Neuronal stem cell (in vitro differentiated cells): ENCODE measurements around the gene ARHGAP24.

ENCODE experiments used
- DNase-seq: peaks from one replicate; pipeline ENCODE4 v3.0.0-alpha.2; 2013; ENCODE audit warnings: low spot score
- H2AFZ ChIP-seq: one replicate; pipeline ENCODE4 v1.6.1; 2013; ENCODE audit warnings: mild to moderate bottlenecking, low read length, inconsistent platforms
- H2AK5ac ChIP-seq: 2 replicates; pipeline ENCODE4 v1.6.1; 2013; ENCODE audit warnings: low read depth, mild to moderate bottlenecking, inconsistent platforms, low read length, moderate library complexity, mixed read lengths
- H2BK120ac ChIP-seq: 2 replicates; pipeline ENCODE4 v1.6.1; 2013; ENCODE audit warnings: low read depth, mild to moderate bottlenecking, inconsistent platforms, low read length, moderate library complexity, mixed read lengths
- H2BK12ac ChIP-seq: one replicate; pipeline ENCODE4 v1.6.1; 2013; ENCODE audit warnings: low read length, inconsistent platforms
- H2BK15ac ChIP-seq: 2 replicates; pipeline ENCODE4 v1.6.1; 2013; ENCODE audit warnings: mild to moderate bottlenecking, low read length, inconsistent platforms, mixed read lengths
- H2BK5ac ChIP-seq: one replicate; pipeline ENCODE4 v1.6.1; 2013; ENCODE audit warnings: inconsistent platforms, mild to moderate bottlenecking, low read length, moderate library complexity
- H3K14ac ChIP-seq: one replicate; pipeline ENCODE4 v1.6.1; 2013; ENCODE audit warnings: low read length, inconsistent platforms
- H3K18ac ChIP-seq: 2 replicates; pipeline ENCODE4 v1.6.1; 2013; ENCODE audit warnings: low read length, inconsistent platforms
- H3K23ac ChIP-seq: 2 replicates; pipeline ENCODE4 v1.6.1; 2013; ENCODE audit warnings: low read depth, mild to moderate bottlenecking, mixed read lengths, low read length, inconsistent platforms; ENCODE audit not compliant: poor library complexity
- H3K27ac ChIP-seq: replicated peaks from 3 replicates; pipeline ENCODE4 v1.5.1; 2013; ENCODE audit warnings: low read length, inconsistent platforms
- H3K27me3 ChIP-seq, 3 experiments: 2 replicates each; pipeline ENCODE4 v1.6.1; 2013; ENCODE audit warnings: low read length in 3 of 3, mild to moderate bottlenecking in 2 of 3, inconsistent platforms in 1 of 3, low read depth in 1 of 3, mixed read lengths in 1 of 3, moderate library complexity in 1 of 3; ENCODE audit not compliant: control insufficient read depth in 3 of 3, insufficient read depth in 3 of 3
- H3K36me3 ChIP-seq, 2 donors: replicated peaks in 1 of 2; 2 replicates each; pipeline ENCODE4 v1.6.1; 2013; ENCODE audit warnings: low read length in 2 of 2; ENCODE audit not compliant: control insufficient read depth in 2 of 2, insufficient read depth in 2 of 2
- H3K4ac ChIP-seq: 2 replicates; pipeline ENCODE4 v1.6.1; 2013; ENCODE audit warnings: inconsistent platforms, mild to moderate bottlenecking, low read length, moderate library complexity
- H3K4me1 ChIP-seq, 2 donors: 1 replicate in 1 of 2; 2 replicates in 1 of 2; pipeline ENCODE4 v1.6.1; 2013; ENCODE audit warnings: low read length in 2 of 2, low read depth in 1 of 2; ENCODE audit not compliant: control insufficient read depth in 2 of 2, insufficient read depth in 1 of 2
- H3K4me2 ChIP-seq: one replicate; pipeline ENCODE4 v1.6.1; 2013; ENCODE audit warnings: mild to moderate bottlenecking, low read length, inconsistent platforms; ENCODE audit not compliant: insufficient read depth, poor library complexity, severe bottlenecking
- H3K4me3 ChIP-seq, 2 donors: 2 replicates each; pipeline ENCODE4 v1.5.1; 2013; ENCODE audit warnings: low read length in 2 of 2, mild to moderate bottlenecking in 2 of 2, inconsistent platforms in 1 of 2, moderate library complexity in 1 of 2
- H3K79me1 ChIP-seq: one replicate; pipeline ENCODE4 v1.6.1; 2013; ENCODE audit warnings: low read depth, mild to moderate bottlenecking, inconsistent platforms, low read length, moderate library complexity
- H3K9ac ChIP-seq: one replicate; pipeline ENCODE4 v1.6.1; 2013; ENCODE audit warnings: mild to moderate bottlenecking, low read depth, low read length, inconsistent platforms; ENCODE audit not compliant: poor library complexity
- H3K9me3 ChIP-seq, 2 donors: replicated peaks in 1 of 2; 2 replicates each; pipeline versions ENCODE3 to v1.6.1; 2013; ENCODE audit warnings: low read length in 2 of 2, mild to moderate bottlenecking in 2 of 2, inconsistent platforms in 1 of 2, low read depth in 1 of 2, mixed read lengths in 1 of 2, moderate library complexity in 1 of 2; ENCODE audit not compliant: control insufficient read depth in 2 of 2, insufficient read depth in 1 of 2
- H4K8ac ChIP-seq: one replicate; pipeline ENCODE4 v1.6.1; 2013; ENCODE audit warnings: low read depth, mild to moderate bottlenecking, inconsistent platforms, low read length, moderate library complexity
- H4K91ac ChIP-seq: one replicate; pipeline ENCODE4 v1.6.1; 2013; ENCODE audit warnings: low read length, low read depth, mild to moderate bottlenecking, inconsistent platforms; ENCODE audit not compliant: poor library complexity
- WGBS, 2 donors: extraction: QIAGEN DNeasy Blood & Tissue Kit; methylation state at CpG; one replicate each; pipeline ENCODE4 v1.1.7; 2013; ENCODE audit warnings: missing lambda C conversion rate in 2 of 2, mixed read lengths in 1 of 2; ENCODE audit not compliant: insufficient read length in 2 of 2, insufficient replicate concordance in 1 of 2; ENCODE audit errors: extremely low coverage in 2 of 2; 5-methylcytosine and 5-hydroxymethylcytosine counted together

The ARHGAP24 gene

DNA sequence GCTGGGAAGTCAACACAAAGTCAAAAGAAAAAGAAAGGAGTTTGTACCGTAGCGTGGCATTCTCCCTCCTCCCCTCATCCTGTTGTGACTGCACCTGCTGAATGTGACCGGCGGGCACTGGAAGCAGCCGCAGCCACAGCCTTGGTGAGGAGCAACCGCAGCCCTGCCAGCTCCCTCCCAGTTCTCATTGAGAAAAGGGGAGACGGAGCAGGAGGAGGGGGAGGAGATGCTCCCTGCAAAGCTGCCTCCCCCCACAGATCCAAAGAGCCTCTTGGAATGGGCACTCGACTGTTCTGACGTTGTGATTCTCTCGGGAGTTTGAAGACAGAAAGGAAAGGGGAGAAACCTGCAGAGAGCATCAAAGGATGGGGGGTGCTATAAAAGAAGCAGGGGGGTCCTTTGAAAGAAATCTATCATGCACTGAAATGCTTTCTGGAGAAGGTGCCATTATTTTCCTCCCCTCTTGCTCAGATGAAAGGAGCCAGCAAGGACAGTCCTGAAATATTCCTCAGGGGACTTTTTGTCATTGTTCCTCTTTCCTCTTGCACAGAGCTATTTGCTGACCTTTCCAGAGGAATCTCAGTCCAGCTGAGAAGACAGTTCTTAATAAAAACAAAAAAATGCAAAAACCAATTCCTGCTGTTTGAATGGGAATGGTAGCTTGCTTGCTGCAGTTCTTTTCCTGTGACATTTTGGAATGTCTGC lies 455.2 kb downstream of the ARHGAP24 start:
- Histone ChIP-seq H3K4me1 (peaks cover 21 to 38% of the 10 kb centered on the region in 2 donors), H2BK12ac (no peak overlapping the region), H3K23ac (no peak overlapping the region), H4K91ac (no peak overlapping the region), H3K36me3 (no peaks in the 10 kb centered on the region), H3K18ac (peak overlapping the region; percentile 79), H2BK120ac (no peak overlapping the region), H2AFZ (peak overlapping the region; percentile 70), H3K27ac (peak overlapping the region; percentile 58), H3K9ac (no peak overlapping the region), H3K14ac (no peak overlapping the region), H2AK5ac (no peak overlapping the region), H3K4ac (no peak overlapping the region), H3K79me1 (no peaks in the 10 kb centered on the region), H3K4me2 (peak overlapping the region; percentile 51), H3K9me3 (no peaks in the 10 kb centered on the region), H2BK5ac (no peak overlapping the region), H4K8ac (no peak overlapping the region), H2BK15ac (no peak overlapping the region), H3K4me3 (peak overlapping the region in 1 of 2 donors; percentile 30), H3K27me3 (no peaks in the 10 kb centered on the region)
- peak; percentile 44 for DNase-seq
- WGBS, 2 donors, result no CpG with 5 or more reads among the region's 10 CpGs

GRCh38 chr4:85932500-85933290 lies 457.7 kb downstream of the ARHGAP24 start:
- H3K4me1 ChIP-seq, result peaks cover 21 to 38% of the 10 kb centered on the region in 2 donors

GRCh38 chr4:85933291-85933640 lies 458.3 kb downstream of the ARHGAP24 start:
- Histone ChIP-seq H4K8ac (no peak overlapping the region), H2BK5ac (no peak overlapping the region), H2BK12ac (no peak overlapping the region), H3K27me3 (no peaks in the 10 kb centered on the region), H3K27ac (no peak overlapping the region), H2BK120ac (no peak overlapping the region), H3K9ac (no peak overlapping the region), H3K79me1 (no peaks in the 10 kb centered on the region), H3K36me3 (no peaks in the 10 kb centered on the region), H3K4me2 (no peak overlapping the region), H3K14ac (no peak overlapping the region), H2AFZ (no peak overlapping the region), H3K4me3 (no peak overlapping the region), H3K4me1 (peaks cover 20 to 38% of the 10 kb centered on the region in 2 donors), H3K4ac (no peak overlapping the region), H2AK5ac (no peak overlapping the region), H3K23ac (no peak overlapping the region), H4K91ac (no peak overlapping the region), H2BK15ac (no peak overlapping the region), H3K18ac (no peak overlapping the region), H3K9me3 (no peaks in the 10 kb centered on the region)
- WGBS, 2 donors, result no CpG with 5 or more reads among the region's 3 CpGs
- no peak for DNase-seq

More at GRCh38 chr4:85932500-85933290, 457.7 kb downstream of the ARHGAP24 start:
- no peak overlapping the region for H3K4me2 ChIP-seq
- H3K27me3 ChIP-seq, result no peaks in the 10 kb centered on the region
- H3K79me1 ChIP-seq, result no peaks in the 10 kb centered on the region
- H3K9ac ChIP-seq, result no peak overlapping the region
- no peak overlapping the region for H2BK15ac ChIP-seq
- no peak overlapping the region for H2BK5ac ChIP-seq
- no peak overlapping the region for H4K91ac ChIP-seq
- H2BK120ac ChIP-seq, result no peak overlapping the region
- H3K23ac ChIP-seq, result no peak overlapping the region
- no peak overlapping the region for H3K18ac ChIP-seq
- H2AFZ ChIP-seq, result peak overlapping the region; percentile 73
- H3K36me3 ChIP-seq, result no peaks in the 10 kb centered on the region
- no peak overlapping the region for H2AK5ac ChIP-seq
- no peak overlapping the region for H2BK12ac ChIP-seq
- no CpG with 5 or more reads among the region's 18 CpGs for WGBS, 2 donors
- H3K14ac ChIP-seq, result no peak overlapping the region
- H4K8ac ChIP-seq, result no peak overlapping the region
- H3K4me3 ChIP-seq, result no peak overlapping the region
- DNase-seq, result no peak
- no peaks in the 10 kb centered on the region for H3K9me3 ChIP-seq
- no peak overlapping the region for H3K27ac ChIP-seq
- no peak overlapping the region for H3K4ac ChIP-seq

GRCh38 chr4:85937507-85937906 lies 462.6 kb downstream of the ARHGAP24 start:
- H3K14ac ChIP-seq, result no peak overlapping the region
- no peak overlapping the region for H2AFZ ChIP-seq
- no CpG with 5 or more reads among the region's 2 CpGs for WGBS, 2 donors

More at GRCh38 chr4:85937507-85937906, 462.6 kb downstream of the ARHGAP24 start:
- DNase-seq, result no peak
- no peak overlapping the region for H4K91ac ChIP-seq
- peaks cover 6 to 7% of the 10 kb centered on the region in 2 donors for H3K4me1 ChIP-seq
- H3K4me3 ChIP-seq, result no peak overlapping the region
- H3K4me2 ChIP-seq, result no peak overlapping the region
- H2AK5ac ChIP-seq, result no peak overlapping the region
- H2BK12ac ChIP-seq, result no peak overlapping the region
- H2BK15ac ChIP-seq, result no peak overlapping the region
- no peak overlapping the region for H2BK120ac ChIP-seq
- H3K27ac ChIP-seq, result no peak overlapping the region
- H3K23ac ChIP-seq, result no peak overlapping the region
- H4K8ac ChIP-seq, result no peak overlapping the region
- H2BK5ac ChIP-seq, result no peak overlapping the region
- no peaks in the 10 kb centered on the region for H3K36me3 ChIP-seq
- no peaks in the 10 kb centered on the region for H3K79me1 ChIP-seq
- no peaks in the 10 kb centered on the region for H3K27me3 ChIP-seq
- H3K18ac ChIP-seq, result no peak overlapping the region
- no peak overlapping the region for H3K9ac ChIP-seq
- no peak overlapping the region for H3K4ac ChIP-seq
- no peaks in the 10 kb centered on the region for H3K9me3 ChIP-seq
